RWPE1 (cell line): ENCODE data around the gene FAM20A.
"Not testable (repeated sequence)": the region's sequence is repeated elsewhere in the genome, so short reads cannot be mapped to it uniquely, and the experiment has no call there.

ENCODE experiments used
- CTCF ChIA-PET: fragments of 350-600 bp; sonication (Branson Sonifier 250); formaldehyde crosslinking; extraction: SDS; loops from one replicate; lab custom pipeline; 2021; lab: Yijun Ruan, JAX
- POLR2A ChIA-PET: fragments of 400-600 bp; formaldehyde crosslinking; extraction: SDS; loops from one replicate; lab custom pipeline; 2020; ENCODE audit warnings: antibody characterized with exemption; ENCODE audit not compliant: low non-redundant PET; lab: Yijun Ruan, JAX
- DNase-seq: peaks from one replicate; pipeline ENCODE4 v3.0.0; 2012; ENCODE audit warnings: low spot score
- H3K27ac ChIP-seq: fragments of 450-650 bp; 2 replicates; pipeline ENCODE4 v1.5.1; 2017
- CTCF ChIP-seq: fragments of 450-650 bp; conservative IDR thresholded peaks from 2 replicates; pipeline ENCODE4 v1.5.1; 2017; ENCODE audit warnings: low read depth, mild to moderate bottlenecking

The FAM20A gene

GRCh38 chr17:68589086-68589485, 12.1 kb downstream of the FAM20A start:
- H3K27ac ChIP-seq: no peak overlapping the region
- ChIA-PET POLR2A (no interaction called here), CTCF (interaction anchor here (0.6 kb wide), 1 partner anchor 18 kb away, joined by 4 read pairs; no protein-coding TSS in a partner anchor)
- TF ChIP-seq CTCF: no peak
- no peak for DNase-seq

- no peak for TF ChIP-seq CTCF
- ChIA-PET CTCF (no interaction called here), POLR2A (no interaction called here)
Measured at GRCh38 chr17:68588362-68588761, 12.8 kb downstream of the FAM20A start.

GRCh38 chr17:68587847-68588246, 13.3 kb downstream of the FAM20A start:
- ChIA-PET CTCF (interaction anchor here (0.6 kb wide), 1 partner anchor 176 kb away, joined by 5 read pairs; no protein-coding TSS in a partner anchor), POLR2A (no interaction called here)
- no peak for TF ChIP-seq CTCF
- no peak overlapping the region for H3K27ac ChIP-seq
- no peak for DNase-seq

More at GRCh38 chr17:68588362-68588761, 12.8 kb downstream of the FAM20A start:
- no peak for DNase-seq
- H3K27ac ChIP-seq: no peak overlapping the region

- no peak for TF ChIP-seq CTCF
- DNase-seq: no peak
- ChIA-PET CTCF (no interaction called here), POLR2A (no interaction called here)
- no peak overlapping the region for H3K27ac ChIP-seq
Measured at GRCh38 chr17:68587026-68587425, 14.1 kb downstream of the FAM20A start.

- no peak for TF ChIP-seq CTCF
- H3K27ac ChIP-seq: no peak overlapping the region
- ChIA-PET CTCF (no interaction called here), POLR2A (no interaction called here)
- no peak for DNase-seq
Measured at GRCh38 chr17:68585643-68586042, 15.5 kb downstream of the FAM20A start.

GRCh38 chr17:68584581-68585303, 16.4 kb downstream of the FAM20A start:
- no peak for TF ChIP-seq CTCF
- no peak overlapping the region for H3K27ac ChIP-seq
- CTCF ChIA-PET: interaction anchor here (0.6 kb wide), 1 partner anchor 14 kb away, joined by 3 read pairs; no protein-coding TSS in a partner anchor
- POLR2A ChIA-PET: no interaction called here
- DNase-seq: no peak

GRCh38 chr17:68582867-68583266, 18.3 kb downstream of the FAM20A start:
- POLR2A ChIA-PET, H3K27ac ChIP-seq, CTCF ChIA-PET, DNase-seq: not testable (repeated sequence)
